ENCODE results near the gene ULK2.
"Not testable (repeated sequence)": the region's sequence is repeated elsewhere in the genome, so short reads cannot be mapped to it uniquely, and the experiment has no call there.

Gene ULK2

DNA sequence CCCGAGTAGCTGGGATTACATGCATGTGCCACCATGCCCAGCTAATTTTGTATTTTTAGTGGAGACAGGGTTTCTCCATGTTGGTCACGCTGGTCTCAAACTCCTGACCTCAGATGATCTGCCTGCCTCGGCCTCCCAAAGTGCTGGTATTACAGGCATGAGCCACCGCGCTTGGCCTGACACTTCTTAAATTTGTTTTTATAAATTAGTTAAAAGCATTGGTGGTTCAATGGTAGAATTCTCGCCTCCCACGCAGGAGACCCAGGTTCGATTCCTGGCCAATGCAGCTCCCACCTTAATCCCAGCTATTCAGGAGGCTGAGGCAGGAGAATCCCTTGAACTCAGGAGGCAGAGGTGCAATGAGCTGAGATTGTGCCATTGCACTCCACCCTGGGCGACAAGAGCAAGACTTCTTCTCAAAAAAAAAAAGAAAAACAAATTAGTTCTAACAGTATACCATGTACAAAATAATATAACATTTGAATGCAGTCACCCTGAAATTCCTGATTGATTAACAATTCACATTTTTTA is 7.0 kb downstream of the ULK2 start:
- DNase-seq = not testable (repeated sequence)

DNA sequence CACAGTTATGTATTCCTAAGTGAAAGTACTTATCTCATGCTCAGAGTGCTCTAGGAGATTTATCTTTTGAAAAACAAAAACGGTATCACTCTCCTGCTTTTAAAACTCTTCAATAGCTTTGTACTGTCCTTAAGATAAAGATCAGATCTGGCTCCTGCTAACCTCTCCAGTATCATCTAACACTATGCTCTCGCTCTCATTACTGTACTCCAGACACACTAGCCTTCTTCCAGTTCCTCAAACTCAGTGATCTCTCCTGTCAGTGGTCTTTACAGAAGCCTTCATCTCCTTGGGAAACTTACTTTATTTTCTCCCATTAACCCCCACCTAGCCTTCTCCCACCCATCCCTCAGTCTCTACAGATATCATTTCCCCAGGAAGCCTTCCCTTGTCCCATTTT is 10.1 kb downstream of the ULK2 start:
- DNase-seq = no peak

- no peak for DNase-seq
Measured at GRCh38 chr17:19833914-19834313, 33.8 kb downstream of the ULK2 start.

GRCh38 chr17:19830061-19830460 is 37.7 kb downstream of the ULK2 start:
- no peak for DNase-seq

DNA sequence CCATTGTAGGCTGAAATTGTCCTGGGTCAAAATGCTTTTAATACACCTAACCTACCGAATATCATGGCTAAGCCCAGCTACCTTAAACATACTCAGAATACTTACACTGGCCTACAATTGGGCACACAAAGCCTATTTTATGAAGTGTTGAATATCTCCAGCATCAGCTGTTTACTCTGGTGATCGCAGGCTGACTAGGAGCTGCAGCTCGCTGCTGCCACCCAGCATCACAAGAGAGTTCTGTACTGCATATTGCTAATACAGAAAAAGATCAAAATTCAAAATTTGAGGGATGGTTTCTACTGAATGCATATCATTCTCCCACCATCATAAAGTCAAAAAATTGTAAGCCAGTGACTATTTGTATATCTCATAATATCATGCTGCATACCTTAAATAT is 55.3 kb downstream of the ULK2 start:
- DNase-seq = no peak

- no peak for DNase-seq
Measured at GRCh38 chr17:19805006-19805405, 62.7 kb downstream of the ULK2 start.

GRCh38 chr17:19800571-19800970 is 67.2 kb downstream of the ULK2 start:
- DNase-seq = peak; percentile 27

GRCh38 chr17:19799796-19800195 is 67.9 kb downstream of the ULK2 start:
- no peak for DNase-seq

DNA sequence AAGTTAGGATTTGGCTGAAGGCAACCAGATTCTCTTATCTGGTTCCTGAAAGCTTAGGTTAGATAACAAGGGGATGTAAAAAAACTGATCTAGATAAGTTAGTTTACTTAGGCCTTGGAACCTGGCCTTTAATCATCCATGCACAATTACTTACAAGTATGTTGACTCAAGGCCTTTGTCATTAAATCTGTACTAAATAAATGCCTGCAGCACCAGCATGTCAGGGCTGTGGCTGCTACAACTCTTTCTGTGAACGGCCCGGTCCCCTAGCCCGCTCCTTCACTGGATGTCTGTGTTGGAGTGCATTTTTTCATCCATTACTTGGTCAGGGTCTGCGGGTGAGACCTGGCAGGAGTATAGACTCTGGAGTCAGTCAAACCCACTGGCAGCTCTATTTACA is 71.3 kb downstream of the ULK2 start:
- DNase-seq = no peak

GRCh38 chr17:19791918-19792550 is 75.7 kb downstream of the ULK2 start:
- DNase-seq = no peak

DNA sequence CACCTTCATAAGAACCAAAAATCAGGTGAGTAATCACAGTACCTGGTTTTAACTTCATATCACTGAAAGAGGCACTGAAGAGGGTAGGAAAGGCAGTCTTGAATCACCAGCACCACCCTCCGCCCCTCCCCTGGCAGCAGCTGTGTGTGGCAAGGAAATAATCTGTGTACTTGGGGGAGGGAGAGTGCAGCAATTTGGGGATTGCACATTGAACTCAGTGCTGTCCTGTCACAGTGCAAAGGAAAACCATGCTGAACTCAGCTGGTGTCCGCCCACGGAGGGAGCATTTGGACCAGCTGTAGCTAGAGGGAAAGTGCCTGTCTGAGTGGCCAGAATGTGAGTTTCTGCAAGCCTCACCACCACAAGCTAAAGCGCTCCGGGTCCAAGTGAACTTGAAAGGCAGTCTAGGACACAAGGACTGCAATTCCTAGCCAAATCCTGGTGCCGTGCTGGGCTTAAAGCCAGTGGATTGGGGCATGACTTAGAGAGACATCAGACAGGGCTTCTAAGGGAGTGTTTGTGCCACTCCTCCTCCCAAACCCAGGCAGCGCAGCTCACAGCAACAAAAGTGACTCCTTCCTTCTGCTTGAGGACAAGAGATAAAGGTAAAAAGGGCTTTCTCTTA is 79.9 kb downstream of the ULK2 start:
- no peak for DNase-seq

GRCh38 chr17:19785854-19786253 is 81.9 kb downstream of the ULK2 start:
- DNase-seq = no peak

DNA sequence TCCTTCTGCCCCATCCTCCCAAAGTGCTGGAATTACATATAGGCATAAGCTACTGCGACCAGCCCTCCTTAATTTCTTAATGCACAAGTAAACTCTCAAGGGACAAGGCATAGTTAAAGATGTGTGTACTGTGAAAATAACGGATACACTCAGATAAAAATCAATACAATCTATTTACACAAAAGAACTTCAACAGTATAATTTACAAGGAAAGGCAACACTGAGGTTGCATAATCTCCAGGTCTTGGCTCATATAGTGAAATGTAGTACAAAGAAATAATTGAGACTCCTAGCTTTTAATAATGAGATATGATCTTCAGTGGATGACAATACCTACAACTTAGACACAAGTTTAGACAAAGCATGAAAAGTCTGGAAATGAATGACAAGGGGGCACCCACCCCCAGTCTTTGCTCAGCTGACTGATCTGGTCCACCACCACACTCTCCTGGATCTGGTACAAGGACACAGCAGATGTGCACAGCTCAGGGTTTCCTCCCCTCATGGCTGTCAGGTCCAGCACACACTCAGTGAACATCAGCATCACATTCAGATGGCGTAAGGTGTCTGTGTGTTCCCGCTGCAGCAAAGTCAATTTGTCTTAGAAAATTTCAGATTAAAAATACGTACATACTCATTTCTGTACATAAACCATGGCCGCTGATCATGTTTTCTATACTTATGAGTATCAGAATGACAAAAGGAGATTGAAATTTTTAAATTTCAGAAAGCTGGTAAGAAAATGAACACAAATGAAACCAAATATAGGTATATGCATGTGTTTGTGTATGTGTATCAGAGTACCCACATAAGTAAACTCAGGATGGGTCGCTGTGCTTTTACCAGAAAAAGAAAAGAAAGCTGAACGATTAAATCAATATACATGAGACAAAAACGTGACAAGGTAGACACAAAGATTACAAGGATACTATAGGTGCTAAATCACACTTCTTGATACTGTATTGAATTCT is 86.0 kb downstream of the ULK2 start:
- DNase-seq = no peak

DNA sequence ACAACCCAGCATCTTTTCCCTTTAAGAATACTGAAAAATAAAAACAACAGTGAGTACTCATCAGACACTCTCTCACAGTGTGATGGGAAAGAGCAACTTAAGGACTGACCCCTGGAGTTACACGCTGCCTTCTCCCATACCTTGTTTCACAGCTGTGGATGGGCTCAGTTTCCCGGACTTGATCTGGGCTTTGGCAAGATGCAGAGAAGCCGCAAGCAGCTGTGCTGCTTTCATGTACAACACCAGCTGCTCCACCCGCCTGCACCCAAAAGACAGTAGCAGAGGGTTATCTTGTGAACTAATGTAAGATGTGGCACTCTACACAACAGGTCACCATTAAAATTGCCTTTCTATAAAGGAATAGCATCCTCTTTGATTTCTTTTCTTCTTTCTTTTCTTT is 86.9 kb downstream of the ULK2 start:
- no peak for DNase-seq

DNA sequence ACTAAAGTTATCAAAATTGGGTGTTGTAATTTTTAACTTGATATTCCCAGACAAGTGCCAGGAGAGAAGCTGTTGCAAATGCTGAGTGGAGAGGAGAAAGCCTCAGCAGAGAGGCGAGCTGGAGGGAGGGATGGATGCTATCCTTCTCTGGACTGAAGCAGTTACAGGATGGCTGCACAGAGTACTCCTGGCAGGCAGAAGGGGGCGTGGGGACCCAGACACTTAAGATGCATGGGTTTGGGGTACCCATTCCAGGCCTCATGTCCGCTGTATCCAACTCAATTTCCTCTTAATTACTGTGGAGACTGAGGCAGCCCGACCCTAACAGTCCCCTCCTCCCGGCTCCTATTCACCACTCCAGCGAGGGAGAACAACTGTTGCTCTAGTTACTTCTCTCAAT is 94.2 kb downstream of the ULK2 start:
- DNase-seq = no peak

DNA sequence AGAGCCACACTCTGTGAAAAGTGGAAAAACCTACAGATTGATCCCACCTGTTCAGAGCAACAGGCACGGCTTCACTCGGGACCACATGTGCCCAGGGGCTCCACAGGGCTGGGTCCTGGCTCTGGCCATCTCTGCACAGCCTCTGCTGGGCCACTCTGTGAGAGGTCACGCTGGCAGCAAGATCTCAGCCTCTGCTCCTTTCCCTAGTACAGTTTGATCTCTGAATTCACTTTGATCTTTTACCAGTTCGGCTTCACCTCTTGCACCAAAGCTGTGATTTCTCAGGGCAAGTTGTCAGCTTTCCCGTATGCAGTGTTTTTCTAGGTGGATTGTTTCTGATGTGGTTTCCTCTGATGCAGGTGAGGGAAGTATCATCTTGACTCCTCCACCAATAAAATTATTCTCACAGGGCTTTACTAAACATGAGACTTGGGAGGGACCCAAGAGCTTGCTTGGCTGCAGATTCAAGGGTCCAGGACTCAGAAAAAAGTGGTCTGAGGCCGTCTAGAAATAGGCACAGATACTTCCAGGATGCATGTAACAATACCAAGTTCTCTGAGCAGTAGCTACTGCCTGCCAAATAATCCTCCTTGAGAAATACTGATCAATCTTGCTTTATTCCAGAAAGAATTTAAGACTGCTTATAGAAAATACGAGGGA is 95.6 kb downstream of the ULK2 start:
- DNase-seq = no peak

- no peak for DNase-seq
Measured at GRCh38 chr17:19770985-19771735, 96.6 kb downstream of the ULK2 start.

- DNase-seq = no peak
Measured at GRCh38 chr17:19769946-19770652, 97.6 kb downstream of the ULK2 start.

GRCh38 chr17:19768046-19768782 is 99.5 kb downstream of the ULK2 start:
- no peak for DNase-seq

DNA sequence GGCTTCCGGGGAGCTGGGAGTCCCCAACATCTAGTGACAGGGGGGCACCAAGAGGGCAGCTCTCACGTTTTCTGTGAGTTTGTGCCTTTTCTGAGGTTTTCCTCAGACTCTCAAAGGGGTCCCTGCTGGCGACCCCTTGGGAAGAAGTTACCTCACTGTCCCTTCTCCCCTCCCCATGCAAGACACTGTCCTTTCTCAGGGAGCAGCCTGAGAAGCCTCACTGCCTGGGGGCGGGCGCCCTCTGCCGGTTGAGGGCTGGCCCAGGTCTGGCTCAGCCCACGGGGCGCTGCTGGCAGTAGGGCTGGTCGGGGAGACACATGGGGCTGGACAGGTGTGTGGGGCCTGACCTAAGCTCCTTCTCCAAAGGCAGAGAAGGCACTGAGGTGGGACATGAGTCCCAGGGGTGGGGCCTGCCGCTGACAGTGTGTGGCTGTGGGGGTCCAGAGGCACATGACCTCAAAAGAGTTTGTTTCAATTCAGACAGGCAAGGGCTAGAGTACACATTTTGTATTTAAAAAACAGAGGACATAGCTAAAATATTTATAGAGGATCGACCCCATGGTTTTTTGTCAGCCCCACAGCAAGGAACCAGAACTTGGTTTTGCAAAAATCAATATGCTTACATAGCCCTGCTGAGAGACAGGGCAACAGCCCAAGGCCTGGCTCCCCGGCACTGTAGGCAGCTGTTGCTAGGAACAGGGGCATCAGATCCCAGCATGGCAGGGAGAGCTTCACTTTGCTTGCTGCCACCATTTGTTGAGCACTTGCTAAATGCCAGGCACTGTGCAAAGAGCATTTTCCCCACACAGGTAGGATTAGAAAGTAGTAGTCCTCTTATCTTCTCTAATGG is 101.1 kb downstream of the ULK2 start:
- DNase-seq = peak; percentile 77
